Activated naive CD8-positive, alpha-beta T cell treated with anti-CD3 and anti-CD28 coated beads, Interleukin-2, amount 50 U/mL, for 16 hours (primary cell): ENCODE measurements around the gene HPS6.
"Not testable (repeated sequence)": the region's sequence is repeated elsewhere in the genome, so short reads cannot be mapped to it uniquely, and the experiment has no call there.

Experiments used
- DNase-seq: peaks from one replicate; pipeline ENCODE4 v3.0.0-alpha.2; 2020; ENCODE audit warnings: low read depth, low spot score

The HPS6 gene

DNA sequence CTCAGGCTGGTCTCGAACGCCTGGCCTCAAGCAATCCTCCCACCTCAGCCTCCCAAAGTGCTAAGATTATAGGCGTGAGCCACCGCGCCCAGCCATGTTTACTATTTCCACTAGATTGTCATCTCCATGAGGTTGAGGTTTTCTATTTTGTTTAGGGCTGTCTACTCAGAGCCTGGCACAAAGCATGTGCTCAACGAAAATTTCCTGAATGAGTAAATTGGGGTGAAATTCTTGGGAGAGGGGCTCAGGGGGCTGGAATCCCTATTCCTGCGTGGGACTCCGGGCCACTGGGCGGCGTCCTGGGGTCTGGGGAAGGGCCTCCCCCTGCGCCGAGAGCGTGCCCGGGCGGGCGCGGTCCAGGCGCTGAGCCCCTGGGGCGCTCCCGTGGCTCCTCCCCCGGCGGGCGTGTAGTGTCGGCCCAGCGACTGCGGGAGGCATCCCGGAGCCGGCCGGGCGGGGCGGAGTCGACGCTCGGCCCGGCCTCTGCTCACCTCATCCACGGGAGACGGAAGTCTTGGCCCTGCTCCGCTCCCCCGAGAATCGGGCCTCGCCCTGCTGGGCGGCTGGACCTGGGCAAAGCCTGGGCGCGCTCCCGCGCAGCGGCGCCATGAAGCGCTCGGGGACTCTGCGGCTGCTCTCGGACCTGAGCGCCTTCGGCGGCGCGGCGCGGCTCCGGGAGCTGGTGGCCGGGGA is at the start of gene HPS6:
Gene HPS6 (plus strand): TSS at position 482 of the 693 bp plus-strand sequence. CDS start 126 bp downstream, at position 608.
- DNase-seq, result peak; percentile 77

DNA sequence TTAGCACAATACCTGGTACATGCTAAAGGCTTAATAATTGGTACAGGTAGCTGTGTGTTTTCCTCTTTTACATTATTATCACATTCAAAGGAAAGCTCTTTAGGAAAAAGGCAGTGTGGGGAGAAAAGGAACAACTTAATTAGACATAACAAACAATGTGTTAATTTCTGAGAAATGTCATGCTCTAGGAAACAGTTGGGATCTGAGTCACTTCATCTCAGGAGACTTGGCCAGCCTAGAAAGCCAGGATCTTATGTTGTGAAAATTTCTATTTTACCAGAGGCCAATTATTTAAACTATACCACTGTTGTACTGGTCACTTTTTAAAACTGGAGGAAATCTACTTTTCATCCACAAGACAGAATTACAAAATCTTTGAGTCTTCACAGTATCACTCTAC is 48.7 kb upstream of the HPS6 start:
- DNase-seq, result no peak

DNA sequence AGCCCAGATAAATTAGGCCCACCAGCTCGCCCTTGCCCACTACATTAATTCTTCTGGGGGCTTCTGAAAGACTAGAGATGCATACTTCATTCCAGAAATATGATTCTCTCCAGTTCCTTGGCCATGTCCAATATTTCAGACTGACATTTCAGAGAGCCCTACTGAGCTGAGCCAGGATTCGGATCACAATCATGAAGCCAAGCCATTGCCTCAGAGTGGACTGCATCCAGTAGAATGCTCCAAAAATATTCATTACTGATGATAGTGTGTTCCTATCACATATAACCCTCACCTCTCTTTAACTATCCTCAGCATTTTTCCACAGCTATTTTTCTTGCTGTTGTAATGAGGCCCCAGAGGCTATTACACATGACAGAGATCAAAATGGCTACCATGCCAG is 47.9 kb upstream of the HPS6 start:
- no peak for DNase-seq

DNA sequence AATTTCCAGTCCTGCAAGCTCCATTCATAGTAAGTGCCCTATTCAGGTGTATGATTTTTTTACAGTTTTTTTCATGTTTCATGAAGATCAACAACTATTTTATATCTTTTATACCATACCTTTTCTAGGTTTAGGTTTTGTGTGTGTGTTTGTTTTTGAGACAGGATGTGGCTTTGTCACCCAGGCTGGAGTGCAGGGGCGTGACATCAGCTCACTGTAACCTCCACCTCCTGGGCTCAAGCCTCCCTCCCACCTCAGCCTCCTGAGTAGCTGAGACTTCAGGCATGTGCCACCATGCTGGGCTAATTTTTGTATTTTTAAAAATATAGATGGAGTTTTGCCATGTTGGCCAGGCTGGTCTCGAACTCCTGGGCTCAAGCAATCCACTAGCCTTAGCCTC is 44.2 kb upstream of the HPS6 start:
- no peak for DNase-seq

DNA sequence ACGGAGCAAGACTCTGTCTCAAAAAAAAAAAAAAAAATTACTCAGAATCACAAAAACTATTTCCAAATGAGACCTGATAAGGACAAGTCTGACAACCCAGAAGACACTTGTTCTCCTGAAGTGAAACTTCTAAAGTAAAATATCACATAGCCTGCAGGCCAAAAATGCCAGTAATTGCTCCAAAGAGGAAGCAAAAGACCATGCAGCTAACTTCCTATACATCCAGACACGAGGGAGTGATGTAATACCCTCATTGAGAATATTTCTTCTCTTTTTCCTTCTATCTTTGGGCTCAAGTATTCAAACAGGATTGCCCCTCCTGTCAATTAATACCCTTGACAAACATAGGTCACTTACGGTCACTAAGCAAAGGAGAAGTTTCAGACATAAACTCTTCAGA is 40.4 kb upstream of the HPS6 start:
- no peak for DNase-seq

DNA sequence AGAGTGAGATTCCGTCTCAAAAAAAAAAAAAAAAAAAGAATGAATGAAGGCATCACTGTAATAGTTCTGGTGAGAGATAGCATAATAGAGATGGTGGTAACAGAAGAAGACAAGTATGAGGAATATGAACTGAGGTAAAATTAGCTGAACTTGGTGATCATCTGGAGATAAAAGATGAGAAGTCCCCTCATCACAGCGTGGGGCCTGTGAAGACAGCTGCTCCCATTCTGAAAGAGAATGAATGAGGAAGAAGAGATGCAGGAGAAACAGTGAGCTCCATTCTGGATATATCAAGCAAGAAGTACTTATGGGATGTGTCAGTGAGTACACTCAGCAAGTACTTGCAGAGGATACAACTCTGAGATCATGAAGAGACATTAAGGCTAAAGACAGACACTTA is 37.9 kb upstream of the HPS6 start:
- DNase-seq, result no peak

DNA sequence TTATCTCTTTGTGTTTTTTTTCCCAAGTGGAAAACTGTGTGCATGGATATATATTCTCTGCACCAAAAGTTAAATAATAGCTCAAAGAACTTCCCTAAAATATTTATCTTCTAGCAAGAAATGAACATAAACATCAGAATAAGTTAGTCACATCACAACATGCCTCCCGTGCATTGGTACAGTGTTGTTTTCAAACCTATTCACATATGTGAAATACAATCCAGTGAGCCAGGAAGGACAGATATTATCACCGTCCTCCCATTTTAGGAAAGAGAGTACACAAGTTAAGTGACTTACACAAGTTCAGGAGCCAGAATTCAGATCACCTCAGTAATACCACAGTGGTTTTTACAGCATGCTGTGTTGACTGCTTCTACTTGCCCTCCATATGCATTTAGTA is 31.4 kb upstream of the HPS6 start:
- no peak for DNase-seq

DNA sequence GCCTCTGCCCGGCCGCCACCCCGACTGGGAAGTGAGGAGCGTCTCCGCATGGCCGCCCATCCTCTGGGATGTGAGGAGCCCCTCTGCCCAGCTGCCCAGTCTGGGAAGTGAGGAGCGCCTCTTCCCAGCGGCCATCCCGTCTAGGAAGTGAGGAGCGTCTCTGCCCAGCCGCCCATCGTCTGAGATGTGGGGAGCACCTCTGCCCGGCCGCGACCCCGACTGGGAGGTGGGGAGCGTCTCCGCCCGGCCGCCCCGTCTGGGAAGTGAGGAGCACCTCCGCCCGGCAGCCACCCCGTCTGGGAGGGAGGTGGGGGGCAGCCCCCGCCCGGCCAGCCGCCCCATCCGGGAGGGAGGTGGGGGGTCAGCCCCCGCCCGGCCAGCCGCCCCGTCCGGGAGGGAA is 29.3 kb upstream of the HPS6 start:
- not testable (repeated sequence) for DNase-seq

DNA sequence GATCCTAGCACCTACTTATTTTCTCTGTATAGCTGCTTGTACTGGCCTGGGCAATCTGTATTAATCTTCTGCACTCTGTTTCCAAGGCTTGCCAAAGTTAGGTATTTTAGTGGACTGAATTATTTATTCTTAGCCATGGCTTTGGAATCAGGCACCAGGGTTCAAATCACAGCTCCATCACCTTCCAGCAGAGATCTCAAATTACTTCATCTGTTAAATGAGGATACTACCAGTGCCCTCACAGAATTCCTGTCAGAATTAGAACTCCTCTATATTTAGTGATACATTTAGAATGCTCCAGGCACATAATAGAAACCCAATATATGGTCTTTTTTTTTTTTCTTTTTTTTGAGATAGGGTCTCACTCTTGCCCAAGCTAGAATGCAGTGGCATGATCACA is 26.7 kb upstream of the HPS6 start:
- no peak for DNase-seq

DNA sequence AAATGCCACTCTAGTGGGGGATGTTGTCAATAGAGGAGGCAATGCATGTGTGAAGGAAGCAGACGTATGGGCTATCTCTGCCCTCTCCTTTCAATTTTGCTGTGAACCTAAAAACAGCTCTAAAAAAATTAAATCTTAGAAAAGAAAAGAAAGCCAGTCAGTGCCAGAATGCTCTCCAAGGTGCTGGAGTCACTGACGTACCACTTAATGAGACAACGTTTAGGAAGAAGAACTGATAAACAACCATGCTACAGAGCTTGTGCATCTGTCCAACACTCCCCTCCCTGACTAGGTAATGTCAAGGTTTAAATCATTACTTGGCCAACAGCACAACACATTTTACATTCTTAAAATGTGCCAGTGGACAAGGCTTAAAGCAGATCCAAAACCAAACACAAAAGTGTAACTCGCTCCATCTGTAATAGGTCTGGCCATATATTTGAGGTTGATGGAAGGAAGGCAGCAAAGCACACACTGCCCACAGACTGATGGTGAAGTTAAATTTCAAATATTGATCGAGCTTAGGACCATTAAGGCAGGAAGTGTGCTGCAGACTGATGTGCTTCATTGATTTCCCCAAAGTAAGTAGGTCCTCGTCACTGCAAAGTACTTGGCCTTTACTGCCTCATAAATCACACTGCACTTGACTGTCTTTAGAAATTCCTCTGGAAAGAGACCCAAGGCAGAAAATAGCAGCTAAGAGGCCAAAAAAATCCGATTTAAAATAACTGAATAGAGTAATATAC is 24.7 kb upstream of the HPS6 start:
- no peak for DNase-seq

DNA sequence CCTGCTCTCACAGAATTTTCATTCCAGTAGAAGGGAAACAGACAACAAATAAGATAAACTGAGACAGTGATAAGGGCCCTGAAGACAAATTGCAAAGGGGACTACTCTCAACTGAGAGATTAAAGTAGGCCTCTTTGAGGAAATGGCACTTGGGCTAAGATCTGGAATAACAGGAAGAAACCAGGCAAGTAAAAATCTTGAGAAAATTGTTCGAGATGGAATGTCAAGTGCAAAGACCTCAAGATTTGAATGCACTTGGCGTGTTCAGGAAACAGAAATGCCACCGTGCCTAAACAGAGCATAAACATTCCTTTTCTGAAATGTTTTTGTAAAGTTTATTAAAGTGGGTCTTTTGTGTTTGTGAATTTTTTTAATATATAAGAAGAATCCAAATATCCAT is 19.9 kb upstream of the HPS6 start:
- DNase-seq, result no peak

DNA sequence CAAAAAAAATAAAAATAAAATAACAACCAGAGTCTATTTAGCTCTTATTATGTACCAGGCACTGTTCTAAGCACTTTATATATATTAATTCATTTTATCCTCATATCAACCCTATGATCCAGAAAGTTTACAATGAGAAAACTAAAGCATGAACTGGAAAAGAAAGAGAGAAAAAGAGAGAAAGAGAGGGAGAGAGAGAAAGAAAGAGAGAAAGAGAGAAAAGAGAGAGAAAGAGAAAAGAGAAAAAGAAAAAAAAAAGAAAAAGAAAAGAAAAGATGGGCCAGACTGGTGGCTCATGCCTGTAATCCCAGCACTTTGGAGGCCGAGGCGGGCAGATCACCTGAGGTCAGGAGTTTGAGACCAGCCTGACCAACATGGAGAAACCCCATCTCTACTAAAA is 19.1 kb upstream of the HPS6 start:
- no peak for DNase-seq

DNA sequence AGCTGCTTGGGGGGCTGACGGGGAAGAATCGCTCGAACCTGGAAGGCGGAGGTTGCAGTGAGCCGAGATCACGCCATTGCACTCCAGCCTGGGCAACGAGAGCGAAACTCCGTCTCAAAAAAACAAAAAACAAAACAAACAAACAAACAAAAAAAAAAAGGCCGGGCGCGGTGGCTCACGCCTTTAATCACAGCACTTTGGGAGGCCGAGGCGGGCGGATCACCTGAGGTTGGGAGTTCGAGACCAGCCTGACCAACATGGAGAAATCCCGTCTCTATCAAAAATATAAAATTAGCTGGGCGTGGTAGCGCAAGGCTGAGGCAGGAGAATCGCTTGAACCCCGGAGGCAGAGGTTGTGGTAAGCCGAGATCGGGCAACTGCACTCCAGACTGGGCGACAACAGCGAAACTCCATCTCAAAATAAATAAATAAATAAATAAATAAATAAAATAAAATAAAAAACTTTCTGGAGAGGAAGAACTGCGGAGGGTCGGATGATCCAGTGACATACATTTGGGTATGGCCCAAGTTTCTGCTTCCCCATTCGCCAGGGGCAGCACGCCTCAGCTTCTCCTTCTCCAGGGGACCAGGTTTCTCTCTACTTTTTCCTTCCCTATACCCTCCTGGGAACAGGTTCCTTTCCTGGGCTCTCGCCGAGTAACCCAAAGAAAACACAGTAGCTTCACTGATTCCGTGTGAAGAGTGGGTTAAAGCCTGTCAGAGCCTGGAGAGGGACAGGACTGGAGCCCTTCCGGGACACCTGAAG is 10.1 kb upstream of the HPS6 start:
- DNase-seq, result not testable (repeated sequence)

DNA sequence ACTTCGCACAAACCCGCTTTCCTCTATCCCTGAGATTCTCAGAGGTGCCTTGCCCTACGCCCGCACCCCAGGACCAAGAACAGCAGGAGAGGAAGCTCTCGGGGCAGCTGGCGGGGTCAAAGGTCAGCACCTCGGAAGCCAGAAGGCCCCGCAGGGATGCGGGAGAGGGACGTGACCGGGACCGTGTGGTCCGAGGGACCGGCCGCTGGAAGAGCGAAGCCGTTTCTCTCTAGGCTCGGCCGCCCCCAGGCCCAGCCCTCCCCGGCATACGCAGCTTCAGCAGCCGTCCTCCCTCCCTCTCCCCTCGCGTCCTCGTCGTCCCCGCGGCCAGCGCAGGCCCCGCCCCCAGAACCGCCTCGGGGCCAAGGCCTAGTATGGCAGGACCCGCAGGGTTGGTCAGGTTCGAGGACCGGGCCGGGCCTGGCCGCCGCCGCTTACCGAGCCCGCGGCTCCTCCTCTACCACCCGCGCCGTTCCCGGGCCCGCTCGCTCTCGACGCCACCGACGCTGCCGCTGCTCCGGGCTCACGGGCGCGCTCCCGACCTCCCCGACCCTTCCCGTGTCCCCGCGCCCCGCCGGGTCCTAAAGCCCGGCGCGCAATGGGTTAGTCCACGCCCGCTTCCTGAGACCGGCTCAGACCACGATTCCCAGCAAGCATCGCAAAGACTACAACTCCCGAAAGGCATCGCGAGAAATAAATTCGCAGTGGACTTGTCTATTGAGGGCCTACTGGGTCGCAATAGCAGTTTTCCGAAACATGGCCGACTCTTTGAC is 9.3 kb upstream of the HPS6 start, which contains the start of gene ARMH3:
Gene ARMH3 (minus strand): TSS at position 527 of the 773 bp plus-strand sequence. CDS start 16,059 bp downstream, outside the sequence.
- peak; percentile 74 for DNase-seq

DNA sequence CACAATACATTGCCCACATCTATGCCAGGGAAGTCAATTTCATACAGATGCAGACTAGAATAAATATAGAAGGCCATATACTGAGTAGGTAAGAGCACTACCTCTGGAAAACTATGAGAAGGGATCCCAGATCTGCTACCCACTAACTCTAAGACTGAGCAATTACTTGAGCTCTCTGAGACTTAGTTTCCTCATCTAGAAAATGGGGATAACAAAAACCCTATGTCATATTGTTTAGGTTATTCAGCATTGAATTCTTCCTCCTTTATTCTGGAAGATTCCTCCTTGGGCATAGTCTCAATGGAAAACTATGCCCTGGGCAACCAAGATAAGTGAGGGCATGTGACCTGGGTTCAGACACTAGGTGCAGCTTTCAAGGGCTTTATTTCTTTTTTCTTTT is 5.2 kb upstream of the HPS6 start:
- DNase-seq, result no peak

DNA sequence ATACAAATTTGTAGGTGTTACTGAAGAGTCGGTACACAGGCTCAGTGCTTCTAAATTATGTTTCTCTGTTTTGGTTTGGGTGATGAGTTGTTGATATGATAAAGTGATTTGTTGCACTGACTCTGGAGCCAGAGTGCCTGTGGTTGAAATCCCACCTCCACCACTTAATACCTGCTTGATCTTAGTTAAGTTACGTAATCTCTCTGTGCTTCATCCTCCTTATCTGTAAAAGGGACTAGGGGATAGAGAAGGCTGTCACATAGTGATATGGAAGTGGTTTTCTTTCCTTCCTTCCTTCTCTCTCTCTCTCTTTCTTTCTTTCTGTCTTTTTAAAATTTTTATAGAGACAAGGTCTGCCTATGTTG is 664 bp upstream of the HPS6 start:
- no peak for DNase-seq

DNA sequence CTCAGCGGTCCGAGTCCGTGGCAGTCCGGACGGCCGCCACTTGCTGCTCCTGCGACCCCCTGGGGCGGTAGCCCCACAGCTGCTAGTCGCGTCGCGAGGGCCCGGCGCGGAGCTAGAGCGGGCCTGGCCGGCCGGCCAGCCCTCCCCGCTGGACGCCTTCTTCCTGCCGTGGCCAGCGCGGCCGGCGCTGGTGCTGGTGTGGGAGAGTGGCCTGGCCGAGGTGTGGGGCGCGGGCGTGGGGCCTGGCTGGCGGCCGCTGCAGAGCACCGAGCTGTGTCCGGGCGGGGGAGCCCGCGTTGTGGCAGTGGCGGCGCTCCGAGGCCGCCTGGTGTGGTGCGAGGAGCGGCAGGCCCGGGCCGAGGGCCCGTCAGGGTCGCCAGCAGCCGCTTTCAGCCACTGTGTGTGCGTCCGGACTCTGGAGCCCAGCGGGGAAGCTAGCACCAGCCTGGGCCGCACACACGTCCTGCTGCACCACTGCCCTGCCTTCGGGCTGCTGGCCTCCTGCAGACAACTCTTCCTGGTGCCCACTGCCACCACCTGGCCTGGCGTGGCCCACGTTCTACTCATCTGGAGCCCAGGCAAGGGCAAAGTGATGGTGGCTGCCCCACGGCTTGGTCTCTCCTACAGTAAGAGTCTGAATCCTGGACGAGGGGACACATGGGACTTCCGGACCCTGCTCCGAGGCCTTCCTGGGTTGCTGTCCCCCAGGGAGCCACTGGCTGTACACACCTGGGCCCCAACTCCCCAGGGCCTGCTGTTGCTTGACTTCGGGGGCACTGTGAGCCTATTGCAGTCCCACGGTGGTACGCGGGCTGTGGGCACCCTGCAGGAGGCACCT is 631 bp downstream of the HPS6 start:
- no peak for DNase-seq

DNA sequence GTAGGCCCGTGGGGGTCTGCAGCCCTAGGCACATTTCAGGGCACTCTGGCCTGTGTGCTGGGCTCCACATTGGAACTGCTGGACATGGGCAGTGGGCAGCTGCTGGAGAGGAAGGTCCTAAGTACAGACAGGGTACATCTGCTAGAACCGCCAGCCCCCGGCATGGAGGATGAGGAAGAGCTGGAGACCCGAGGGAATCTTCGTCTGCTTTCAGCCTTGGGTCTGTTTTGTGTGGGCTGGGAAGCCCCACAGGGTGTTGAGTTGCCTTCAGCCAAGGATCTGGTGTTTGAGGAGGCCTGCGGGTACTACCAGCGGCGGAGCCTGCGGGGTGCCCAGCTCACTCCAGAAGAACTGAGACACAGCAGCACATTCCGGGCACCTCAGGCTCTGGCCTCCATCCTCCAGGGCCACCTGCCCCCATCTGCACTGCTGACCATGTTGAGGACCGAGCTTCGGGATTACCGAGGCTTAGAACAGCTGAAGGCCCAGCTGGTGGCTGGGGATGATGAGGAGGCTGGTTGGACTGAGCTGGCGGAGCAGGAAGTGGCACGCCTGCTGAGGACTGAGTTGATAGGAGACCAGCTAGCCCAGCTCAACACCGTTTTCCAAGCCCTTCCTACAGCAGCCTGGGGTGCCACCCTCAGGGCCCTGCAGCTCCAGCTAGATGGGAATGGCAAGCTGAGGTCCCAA is 1.4 kb downstream of the HPS6 start:
- DNase-seq, result no peak

DNA sequence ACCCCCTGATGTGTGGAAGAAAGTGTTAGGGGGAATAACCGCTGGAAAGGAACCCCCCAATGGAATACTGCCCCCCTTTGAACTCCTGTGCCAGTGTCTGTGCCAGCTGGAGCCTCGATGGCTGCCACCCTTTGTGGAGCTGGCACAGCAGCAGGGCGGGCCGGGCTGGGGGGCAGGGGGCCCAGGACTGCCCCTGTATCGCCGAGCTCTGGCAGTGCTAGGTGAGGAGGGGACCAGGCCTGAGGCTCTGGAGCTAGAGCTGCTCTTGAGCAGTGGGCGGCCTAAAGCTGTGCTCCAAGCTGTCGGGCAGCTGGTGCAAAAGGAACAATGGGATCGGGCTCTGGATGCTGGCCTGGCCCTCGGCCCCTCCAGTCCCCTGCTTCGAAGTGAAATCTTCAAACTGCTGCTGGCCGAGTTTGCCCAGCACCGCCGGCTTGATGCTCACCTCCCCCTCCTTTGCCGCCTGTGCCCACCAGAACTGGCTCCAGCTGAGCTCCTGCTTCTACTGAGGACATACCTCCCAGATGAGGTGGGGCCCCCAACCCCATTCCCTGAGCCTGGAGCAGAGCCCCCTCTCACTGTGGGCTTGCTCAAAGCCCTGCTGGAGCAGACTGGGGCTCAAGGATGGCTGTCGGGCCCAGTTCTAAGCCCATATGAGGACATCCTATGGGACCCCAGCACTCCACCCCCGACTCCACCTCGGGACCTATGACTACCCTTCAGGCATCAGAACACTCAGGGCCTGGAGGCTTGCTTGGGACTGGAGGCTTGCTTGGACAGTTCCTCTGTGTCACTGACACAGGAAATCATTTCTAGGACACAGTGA is 2.2 kb downstream of the HPS6 start:
- no peak for DNase-seq
